Caco-2 (cell line): ENCODE results near the gene PPFIA4. TPM values are rescaled to one million over a fixed set of nuclear protein-coding genes. Genes with fewer than 3 reads are reported as not detected.

Experiments
- BruUV-seq: library from RNA; stranded (reverse); fragments of 400-500 nt; replicated peaks from 2 replicates; lab custom pipeline; 2021; lab: Mats Ljungman, UMichigan
- CTCF ChIA-PET: fragments of 300-600 bp; sonication (Branson Sonifier 250); formaldehyde crosslinking; loops from one replicate; lab custom pipeline; 2022; ENCODE audit warnings: antibody characterized with exemption; lab: Charles Lee
- POLR2A ChIA-PET: fragments of 300-600 bp; sonication (Branson Sonifier 250); formaldehyde crosslinking; loops from one replicate; lab custom pipeline; 2022; ENCODE audit warnings: antibody characterized with exemption; lab: Charles Lee
- DNase-seq, 2 experiments: peaks; one replicate each; pipeline versions ENCODE4 v3.0.0 to v3.0.0-alpha.2; 2020 to 2022
- H3K27me3 ChIP-seq: replicated peaks from 2 replicates; pipeline ENCODE4 v1.6.0; 2011; ENCODE audit warnings: low read length; ENCODE audit not compliant: control insufficient read depth, insufficient read depth
- H3K36me3 ChIP-seq: 2 replicates; pipeline ENCODE4 v1.5.1; 2011; ENCODE audit warnings: low read length; ENCODE audit not compliant: control insufficient read depth, insufficient read depth
- H3K4me1 ChIP-seq: fragments of 250-450 bp; sonication (Bioruptor Pico); 2 replicates; pipeline ENCODE4 v1.5.1; 2020; ENCODE audit warnings: mild to moderate bottlenecking
- H3K4me3 ChIP-seq: 2 replicates; pipeline ENCODE4 v1.5.1; 2011; ENCODE audit warnings: low read depth, mild to moderate bottlenecking, control low read depth, low read length
- H3K9me3 ChIP-seq: fragments of 250-450 bp; sonication (Bioruptor Pico); 2 replicates; pipeline ENCODE4 v1.5.1; 2020; ENCODE audit warnings: mild to moderate bottlenecking, moderate library complexity
- H3K27ac Mint-ChIP-seq: one replicate; pipeline ENCODE4 v1.8.0; 2022; ENCODE audit warnings: mixed read lengths; ENCODE audit not compliant: unreplicated experiment
- H3K27me3 Mint-ChIP-seq: one replicate; pipeline ENCODE4 v1.8.0; 2022; ENCODE audit warnings: mixed read lengths; ENCODE audit not compliant: insufficient read depth, unreplicated experiment
- H3K36me3 Mint-ChIP-seq: one replicate; pipeline ENCODE4 v1.8.0; 2022; ENCODE audit warnings: mild to moderate bottlenecking, mixed read lengths; ENCODE audit not compliant: insufficient read depth, unreplicated experiment
- H3K4me1 Mint-ChIP-seq: one replicate; pipeline ENCODE4 v1.8.0; 2022; ENCODE audit warnings: low read depth, mixed read lengths; ENCODE audit not compliant: unreplicated experiment
- H3K4me3 Mint-ChIP-seq: one replicate; pipeline ENCODE4 v1.8.0; 2022; ENCODE audit warnings: mild to moderate bottlenecking, moderate library complexity, mixed read lengths; ENCODE audit not compliant: unreplicated experiment
- H3K9me3 Mint-ChIP-seq: one replicate; pipeline ENCODE4 v1.8.0; 2022; ENCODE audit warnings: mixed read lengths; ENCODE audit not compliant: unreplicated experiment
- CTCF ChIP-seq, 2 experiments: fragments of 200-600 bp in 1 of 2; IDR thresholded peaks; 1 replicate in 1 of 2; 2 replicates in 1 of 2; pipeline versions ENCODE4 v1.5.1 to v1.8.0; 2011 to 2022; ENCODE audit warnings: antibody characterized with exemption in 1 of 2, control low read depth in 1 of 2, inconsistent platforms in 1 of 2, low read depth in 1 of 2, low read length in 1 of 2, mild to moderate bottlenecking in 1 of 2, moderate library complexity in 1 of 2; ENCODE audit not compliant: insufficient read depth in 1 of 2, severe bottlenecking in 1 of 2, unreplicated experiment in 1 of 2
- intact Hi-C: fragments of 100-400 bp; cut with micrococcal nuclease; formaldehyde crosslinking; loops from one replicate; pipeline ENCODE4 v1.10.0; 2022; ENCODE audit not compliant: unreplicated experiment
- total RNA-seq: library from RNA; stranded (reverse); gene quantifications from 2 replicates; pipeline ENCODE4 v1.2.3, GENCODE V29; 2022

The PPFIA4 gene
- total RNA-seq, 1 experiment from 2014 or later, result 9.4 TPM

- intact Hi-C loops, result no loop called here
- Histone ChIP-seq H3K4me1 (peaks cover 8% of the 10 kb centered on the region; the same call in 1 of the 2 replicates), H3K4me3 (no peak overlapping the region), H3K9me3 (no peaks in the 10 kb centered on the region), H3K36me3 (no peaks in the 10 kb centered on the region; the same call in none of the 2 replicates), H3K27me3 (no peaks in the 10 kb centered on the region)
- ChIA-PET CTCF (no interaction called here), POLR2A (no interaction called here)
- DNase-seq, result no peak
- Mint-ChIP-seq H3K4me3 (no peak overlapping the region), H3K27ac (no peak overlapping the region), H3K36me3 (peaks cover 4% of the 10 kb centered on the region), H3K9me3 (no peaks in the 10 kb centered on the region), H3K4me1 (peaks cover 14% of the 10 kb centered on the region), H3K27me3 (no peaks in the 10 kb centered on the region)
- BruUV-seq, result no TSS peak
- no peak for TF ChIP-seq CTCF (IDR thresholded peaks at IDR 0.05; ENCODE audit: insufficient read depth in 1 of 2, low read depth in 1 of 2, low read length in 1 of 2, severe bottlenecking in 1 of 2, unreplicated experiment in 1 of 2)
Observed at GRCh38 chr1:203060115-203060514, 33.8 kb downstream of the PPFIA4 start.

GRCh38 chr1:203063287-203063686 lies 37.0 kb downstream of the PPFIA4 start:
- TF ChIP-seq CTCF (IDR thresholded peaks at IDR 0.05; ENCODE audit: insufficient read depth in 1 of 2, low read depth in 1 of 2, low read length in 1 of 2, severe bottlenecking in 1 of 2, unreplicated experiment in 1 of 2), result no peak
- Histone ChIP-seq H3K27me3 (no peaks in the 10 kb centered on the region), H3K4me1 (peaks cover 8% of the 10 kb centered on the region; the same call in 1 of the 2 replicates), H3K4me3 (no peak overlapping the region), H3K36me3 (no peaks in the 10 kb centered on the region; the same call in none of the 2 replicates), H3K9me3 (no peaks in the 10 kb centered on the region)
- Mint-ChIP-seq H3K4me3 (no peak overlapping the region), H3K27me3 (no peaks in the 10 kb centered on the region), H3K27ac (no peak overlapping the region), H3K4me1 (peaks cover 7% of the 10 kb centered on the region), H3K9me3 (no peaks in the 10 kb centered on the region), H3K36me3 (no peaks in the 10 kb centered on the region)
- no TSS peak for BruUV-seq
- DNase-seq, result no peak
- ChIA-PET POLR2A (no interaction called here), CTCF (no interaction called here)
- intact Hi-C loops, result no loop called here

- Mint-ChIP-seq H3K36me3 (no peaks in the 10 kb centered on the region), H3K4me3 (no peak overlapping the region), H3K9me3 (no peaks in the 10 kb centered on the region), H3K27me3 (no peaks in the 10 kb centered on the region), H3K27ac (no peak overlapping the region), H3K4me1 (peaks cover 6% of the 10 kb centered on the region)
- ChIA-PET POLR2A (no interaction called here), CTCF (interaction anchor here (1.0 kb wide), 1 partner anchor 63 kb away, joined by 3 read pairs; no protein-coding TSS in a partner anchor)
- Histone ChIP-seq H3K27me3 (no peaks in the 10 kb centered on the region), H3K4me3 (no peak overlapping the region), H3K9me3 (no peaks in the 10 kb centered on the region), H3K4me1 (peaks cover 8% of the 10 kb centered on the region; the same call in 1 of the 2 replicates), H3K36me3 (no peaks in the 10 kb centered on the region; the same call in none of the 2 replicates)
- DNase-seq, result no peak
- TF ChIP-seq CTCF (IDR thresholded peaks at IDR 0.05; ENCODE audit: insufficient read depth in 1 of 2, low read depth in 1 of 2, low read length in 1 of 2, severe bottlenecking in 1 of 2, unreplicated experiment in 1 of 2), result no peak
- no TSS peak for BruUV-seq
- intact Hi-C loops, result no loop called here
Observed at GRCh38 chr1:203065191-203065590, 38.9 kb downstream of the PPFIA4 start.
